Liver (tissue), 3 donors: ENCODE data around the gene SIRT2.

Experiments
- EGR1 ChIP-seq, 2 donors: IDR thresholded peaks; 2 replicates each; pipeline ENCODE4 v1.6.1; 2016 to 2018; ENCODE audit warnings: antibody characterized with exemption in 2 of 2, low read depth in 2 of 2
- FOXA1 ChIP-seq: IDR thresholded peaks from 2 replicates; pipeline ENCODE4 v1.6.1; 2016; ENCODE audit warnings: antibody characterized with exemption
- GABPA ChIP-seq, 2 donors: IDR thresholded peaks in 1 of 2; conservative IDR thresholded peaks in 1 of 2; 2 replicates each; pipeline ENCODE4 v1.6.1; 2016; ENCODE audit warnings: antibody characterized with exemption in 2 of 2, mild to moderate bottlenecking in 1 of 2, moderate library complexity in 1 of 2
- HNF4G ChIP-seq: IDR thresholded peaks from 2 replicates; pipeline ENCODE4 v1.6.1; 2016; ENCODE audit warnings: antibody characterized with exemption
- REST ChIP-seq: IDR thresholded peaks from 2 replicates; pipeline ENCODE4 v1.6.1; 2016; ENCODE audit warnings: antibody characterized with exemption, mild to moderate bottlenecking
- SP1 ChIP-seq: IDR thresholded peaks from 2 replicates; pipeline ENCODE4 v1.6.1; 2018; ENCODE audit warnings: antibody characterized with exemption, mild to moderate bottlenecking
- TAF1 ChIP-seq: conservative IDR thresholded peaks from 2 replicates; pipeline ENCODE4 v1.6.1; 2016; ENCODE audit warnings: antibody characterized with exemption, mild to moderate bottlenecking
- YY1 ChIP-seq: IDR thresholded peaks from 2 replicates; pipeline ENCODE4 v1.6.1; 2016; ENCODE audit warnings: antibody characterized with exemption, mild to moderate bottlenecking
- ZBTB33 ChIP-seq: IDR thresholded peaks from 2 replicates; pipeline ENCODE4 v1.6.1; 2016; ENCODE audit warnings: antibody characterized with exemption
- TF ChIP-seq, protein P1 (sequence below): fragments of 150-350 bp; IDR thresholded peaks from 2 replicates; pipeline ENCODE4 v1.5.1; 2017; ENCODE audit warnings: improper control_type of control experiment, low read depth, low read length; ENCODE audit not compliant: missing input control
- donor health status: healthy.
- donor health status: healthy.

DNA sequence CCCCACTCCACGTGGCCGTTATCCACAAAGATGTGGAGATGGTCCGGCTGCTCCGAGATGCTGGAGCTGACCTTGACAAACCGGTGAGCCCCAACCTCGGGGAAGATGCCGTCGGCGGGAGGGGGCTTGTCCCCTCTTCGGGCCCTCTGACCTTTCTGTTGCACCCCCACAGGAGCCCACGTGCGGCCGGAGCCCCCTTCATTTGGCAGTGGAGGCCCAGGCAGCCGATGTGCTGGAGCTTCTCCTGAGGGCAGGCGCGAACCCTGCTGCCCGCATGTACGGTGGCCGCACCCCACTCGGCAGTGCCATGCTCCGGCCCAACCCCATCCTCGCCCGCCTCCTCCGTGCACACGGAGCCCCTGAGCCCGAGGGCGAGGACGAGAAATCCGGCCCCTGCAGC is 7.8 kb upstream of the SIRT2 start:
- TF ChIP-seq, protein P1, sequence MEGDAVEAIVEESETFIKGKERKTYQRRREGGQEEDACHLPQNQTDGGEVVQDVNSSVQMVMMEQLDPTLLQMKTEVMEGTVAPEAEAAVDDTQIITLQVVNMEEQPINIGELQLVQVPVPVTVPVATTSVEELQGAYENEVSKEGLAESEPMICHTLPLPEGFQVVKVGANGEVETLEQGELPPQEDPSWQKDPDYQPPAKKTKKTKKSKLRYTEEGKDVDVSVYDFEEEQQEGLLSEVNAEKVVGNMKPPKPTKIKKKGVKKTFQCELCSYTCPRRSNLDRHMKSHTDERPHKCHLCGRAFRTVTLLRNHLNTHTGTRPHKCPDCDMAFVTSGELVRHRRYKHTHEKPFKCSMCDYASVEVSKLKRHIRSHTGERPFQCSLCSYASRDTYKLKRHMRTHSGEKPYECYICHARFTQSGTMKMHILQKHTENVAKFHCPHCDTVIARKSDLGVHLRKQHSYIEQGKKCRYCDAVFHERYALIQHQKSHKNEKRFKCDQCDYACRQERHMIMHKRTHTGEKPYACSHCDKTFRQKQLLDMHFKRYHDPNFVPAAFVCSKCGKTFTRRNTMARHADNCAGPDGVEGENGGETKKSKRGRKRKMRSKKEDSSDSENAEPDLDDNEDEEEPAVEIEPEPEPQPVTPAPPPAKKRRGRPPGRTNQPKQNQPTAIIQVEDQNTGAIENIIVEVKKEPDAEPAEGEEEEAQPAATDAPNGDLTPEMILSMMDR, result no peak
- TF ChIP-seq FOXA1 (no peak), EGR1 (IDR thresholded peaks at IDR 0.05; ENCODE audit: low read depth in 2 of 2) (no peak), TAF1 (no peak), REST (no peak), YY1 (no peak), HNF4G (no peak), SP1 (no peak), ZBTB33 (no peak), GABPA (IDR thresholded peaks at IDR 0.05 in 1 of 2, conservative IDR thresholded peaks at IDR 0.05 in 1 of 2) (no peak)
